Dermis microvascular lymphatic vessel endothelial cell (primary cell): ENCODE measurements around the gene ATP6V1A. TPM values are rescaled to one million over a fixed set of nuclear protein-coding genes. Genes with fewer than 3 reads are reported as not detected.

Experiments
- DNase-seq, 2 donors: peaks; one replicate each; pipeline versions ENCODE4 v3.0.0 to v3.0.0-alpha.2; 2010; ENCODE audit warnings: low read depth in 2 of 2
- total RNA-seq: library from RNA; depleted of rRNA; stranded (reverse); fragments of >200 nt; gene quantifications from 2 replicates; pipeline ENCODE4 v1.2.1, GENCODE V29; 2014

The ATP6V1A gene
- total RNA-seq, 1 donor from 2014 or later = 123 TPM

GRCh38 chr3:113745756-113746547 is 883 bp upstream of the ATP6V1A start, which contains the start of gene NAA50:
TSS of gene NAA50 (minus strand) at chr3:113746249. CDS start at chr3:113745949, 300 bp downstream.
- DNase-seq = peak; percentile 94 to 96

GRCh38 chr3:113747283-113748046 is 630 bp downstream of the ATP6V1A start:
- DNase-seq = peak in 1 of 2 donors; percentile 57

- DNase-seq = no peak
Measured at GRCh38 chr3:113751141-113751540, 4.3 kb downstream of the ATP6V1A start.

GRCh38 chr3:113753376-113753985 is 6.6 kb downstream of the ATP6V1A start:
- no peak for DNase-seq

GRCh38 chr3:113754494-113755159 is 7.8 kb downstream of the ATP6V1A start:
- no peak for DNase-seq

GRCh38 chr3:113758389-113759024 is 11.7 kb downstream of the ATP6V1A start:
- no peak for DNase-seq

GRCh38 chr3:113764698-113765097 is 17.9 kb downstream of the ATP6V1A start:
- DNase-seq = no peak

GRCh38 chr3:113769551-113769950 is 22.7 kb downstream of the ATP6V1A start:
- DNase-seq = peak in 1 of 2 donors; percentile 57

GRCh38 chr3:113771993-113772392 is 25.2 kb downstream of the ATP6V1A start:
- DNase-seq = no peak

GRCh38 chr3:113773381-113773780 is 26.5 kb downstream of the ATP6V1A start:
- no peak for DNase-seq

- DNase-seq = no peak
Measured at GRCh38 chr3:113775516-113775915, 28.7 kb downstream of the ATP6V1A start.

GRCh38 chr3:113776564-113776963 is 29.7 kb downstream of the ATP6V1A start:
- no peak for DNase-seq

- DNase-seq = peak; percentile 91 to 92
Measured at GRCh38 chr3:113783463-113783862, 36.6 kb downstream of the ATP6V1A start.

GRCh38 chr3:113783980-113784379 is 37.1 kb downstream of the ATP6V1A start:
- DNase-seq = peak; percentile 47 to 84

- no peak for DNase-seq
Measured at GRCh38 chr3:113791381-113791780, 44.5 kb downstream of the ATP6V1A start.

- DNase-seq = no peak
Measured at GRCh38 chr3:113794526-113794925, 47.7 kb downstream of the ATP6V1A start.

GRCh38 chr3:113795693-113796092 is 48.9 kb downstream of the ATP6V1A start:
- DNase-seq = no peak

- DNase-seq = no peak
Measured at GRCh38 chr3:113802795-113803455, 56.1 kb downstream of the ATP6V1A start.

GRCh38 chr3:113804661-113805060 is 57.8 kb downstream of the ATP6V1A start:
- peak; percentile 16 to 73 for DNase-seq

GRCh38 chr3:113805249-113805648 is 58.4 kb downstream of the ATP6V1A start:
- DNase-seq = no peak

GRCh38 chr3:113812854-113813253 is 66.0 kb downstream of the ATP6V1A start:
- no peak for DNase-seq
